B cell (primary cell): Measurements from ENCODE around the gene HDAC7.

ENCODE experiments used
- EZH2 ChIP-seq: IDR thresholded peaks from 2 replicates; pipeline ENCODE4 v1.6.1; 2012; ENCODE audit warnings: borderline replicate concordance, low read depth, mild to moderate bottlenecking, moderate library complexity, low read length; ENCODE audit not compliant: insufficient read depth, poor library complexity, severe bottlenecking
- TF ChIP-seq, protein P1 (sequence below): fragments of 200-600 bp; IDR thresholded peaks from one replicate; pipeline ENCODE4 v1.8.0; 2022; ENCODE audit warnings: antibody characterized with exemption, mild to moderate bottlenecking

DNA sequence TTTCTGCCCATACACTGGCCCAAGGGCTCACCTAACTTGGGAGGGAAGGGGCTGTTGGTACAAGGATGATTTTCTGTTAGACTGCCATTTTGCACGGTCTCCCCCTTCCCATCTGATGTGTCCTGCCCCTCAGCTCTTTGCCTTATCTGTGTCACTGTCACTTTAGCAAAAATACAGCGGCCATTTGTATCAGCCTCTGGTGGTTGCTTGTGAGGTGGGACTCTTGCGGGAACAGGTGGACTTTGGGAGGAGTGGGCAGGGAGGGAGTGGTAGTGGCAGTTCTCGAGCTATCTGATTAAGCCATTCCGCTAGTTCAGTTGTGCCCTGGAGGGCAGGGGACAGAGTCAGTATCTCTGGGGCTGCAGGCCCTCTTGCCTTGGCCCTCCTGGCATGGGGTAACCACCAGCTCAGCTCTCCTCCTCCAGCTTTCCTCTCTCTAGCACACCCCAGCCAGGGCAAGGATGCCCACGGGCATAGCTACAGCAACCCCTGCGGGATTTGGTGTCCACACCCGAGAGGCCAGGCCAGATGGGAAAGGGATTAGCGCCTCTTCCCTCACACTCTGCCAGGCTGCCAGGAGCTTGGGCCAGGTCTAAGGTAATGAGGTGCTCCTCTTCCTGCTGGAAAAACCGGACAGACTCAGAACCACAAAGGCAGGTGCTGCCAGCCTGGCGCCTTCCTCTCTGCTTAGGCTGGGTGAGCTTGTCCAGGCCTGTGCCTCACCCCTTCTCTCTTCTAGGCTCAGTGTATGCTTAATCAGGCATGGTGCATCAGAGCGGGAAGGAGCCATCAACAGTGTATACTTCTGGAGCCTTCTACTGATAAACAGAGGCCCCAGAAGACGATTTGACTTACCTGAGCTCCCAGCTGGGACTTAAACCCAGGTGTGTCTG lies 38.0 kb downstream of the HDAC7 start:
- TF ChIP-seq, protein P1, sequence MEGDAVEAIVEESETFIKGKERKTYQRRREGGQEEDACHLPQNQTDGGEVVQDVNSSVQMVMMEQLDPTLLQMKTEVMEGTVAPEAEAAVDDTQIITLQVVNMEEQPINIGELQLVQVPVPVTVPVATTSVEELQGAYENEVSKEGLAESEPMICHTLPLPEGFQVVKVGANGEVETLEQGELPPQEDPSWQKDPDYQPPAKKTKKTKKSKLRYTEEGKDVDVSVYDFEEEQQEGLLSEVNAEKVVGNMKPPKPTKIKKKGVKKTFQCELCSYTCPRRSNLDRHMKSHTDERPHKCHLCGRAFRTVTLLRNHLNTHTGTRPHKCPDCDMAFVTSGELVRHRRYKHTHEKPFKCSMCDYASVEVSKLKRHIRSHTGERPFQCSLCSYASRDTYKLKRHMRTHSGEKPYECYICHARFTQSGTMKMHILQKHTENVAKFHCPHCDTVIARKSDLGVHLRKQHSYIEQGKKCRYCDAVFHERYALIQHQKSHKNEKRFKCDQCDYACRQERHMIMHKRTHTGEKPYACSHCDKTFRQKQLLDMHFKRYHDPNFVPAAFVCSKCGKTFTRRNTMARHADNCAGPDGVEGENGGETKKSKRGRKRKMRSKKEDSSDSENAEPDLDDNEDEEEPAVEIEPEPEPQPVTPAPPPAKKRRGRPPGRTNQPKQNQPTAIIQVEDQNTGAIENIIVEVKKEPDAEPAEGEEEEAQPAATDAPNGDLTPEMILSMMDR: no peak
- TF ChIP-seq EZH2: no peak
